Esophagus (tissue), 2 donors: ENCODE results near the gene NUP133. TPM values are rescaled to one million over a fixed set of nuclear protein-coding genes. Genes with fewer than 3 reads are reported as not detected.
A peak's percentile ranks its signal among the peaks of the same experiment; 100 is the strongest.

Experiments used
- H3K27ac ChIP-seq, 2 donors: one replicate each; pipeline ENCODE4 v1.5.1; 2013; ENCODE audit warnings: low read depth in 2 of 2, mild to moderate bottlenecking in 2 of 2, inconsistent platforms in 1 of 2, low read length in 1 of 2, moderate library complexity in 1 of 2
- H3K27me3 ChIP-seq, 2 donors: one replicate each; pipeline ENCODE4 v1.6.1; 2013; ENCODE audit warnings: low read length in 2 of 2, control low read depth in 1 of 2, mild to moderate bottlenecking in 1 of 2; ENCODE audit not compliant: insufficient read depth in 2 of 2, control insufficient read depth in 1 of 2
- H3K36me3 ChIP-seq, 2 donors: one replicate each; pipeline ENCODE4 v1.6.1; 2013; ENCODE audit warnings: low read length in 1 of 2; ENCODE audit not compliant: control insufficient read depth in 2 of 2, insufficient read depth in 2 of 2
- H3K4me1 ChIP-seq, 2 donors: one replicate each; pipeline ENCODE4 v1.6.1; 2013; ENCODE audit warnings: low read length in 1 of 2; ENCODE audit not compliant: control insufficient read depth in 2 of 2, insufficient read depth in 2 of 2
- H3K4me3 ChIP-seq, 2 donors: one replicate each; pipeline ENCODE4 v1.5.1; 2013; ENCODE audit warnings: low read length in 2 of 2, mild to moderate bottlenecking in 2 of 2, low read depth in 1 of 2, moderate library complexity in 1 of 2
- H3K9me3 ChIP-seq, 2 donors: one replicate each; pipeline ENCODE4 v1.6.1; 2013; ENCODE audit warnings: mild to moderate bottlenecking in 2 of 2, low read depth in 1 of 2, low read length in 1 of 2, moderate library complexity in 1 of 2; ENCODE audit not compliant: control insufficient read depth in 2 of 2, insufficient read depth in 1 of 2
- WGBS, 2 donors: extraction: QIAGEN DNeasy Blood & Tissue Kit; methylation state at CpG; one replicate each; pipeline ENCODE4 v1.1.7; 2013; 5-methylcytosine and 5-hydroxymethylcytosine counted together
- polyA plus RNA-seq, 2 donors: library from polyadenylated mRNA; stranded (reverse); fragments of 200-250 nt; gene quantifications; one replicate each; pipeline ENCODE4 v1.2.3, GENCODE V29; 2013
- donor health status: healthy with polysubstance abuse.
- donor health status: Bipolar disorder and iron deficiency.

NUP133 gene
- polyA plus RNA-seq: 1 to 10 TPM; 7.3 to 9.9 TPM

GRCh38 chr1:229507951-229508822, at the start of gene NUP133:
TSS of gene NUP133 (minus strand) at chr1:229508341. CDS start at chr1:229508249, 92 bp downstream.
- no peaks in the 10 kb centered on the region for H3K9me3 ChIP-seq
- peak within 1 kb of the TSS; percentile 65 to 88 for H3K4me3 ChIP-seq
- WGBS, 2 donors: 1% methylated on average over 65 of the region's 65 CpGs
- peak within 1 kb of the TSS; percentile 93 to 99 for H3K27ac ChIP-seq
- no peaks in the 10 kb centered on the region for H3K27me3 ChIP-seq
- H3K36me3 ChIP-seq: peaks cover 0 to 2% of the 10 kb centered on the region in 2 donors
- H3K4me1 ChIP-seq: peaks cover 0 to 4% of the 10 kb centered on the region in 2 donors

DNA sequence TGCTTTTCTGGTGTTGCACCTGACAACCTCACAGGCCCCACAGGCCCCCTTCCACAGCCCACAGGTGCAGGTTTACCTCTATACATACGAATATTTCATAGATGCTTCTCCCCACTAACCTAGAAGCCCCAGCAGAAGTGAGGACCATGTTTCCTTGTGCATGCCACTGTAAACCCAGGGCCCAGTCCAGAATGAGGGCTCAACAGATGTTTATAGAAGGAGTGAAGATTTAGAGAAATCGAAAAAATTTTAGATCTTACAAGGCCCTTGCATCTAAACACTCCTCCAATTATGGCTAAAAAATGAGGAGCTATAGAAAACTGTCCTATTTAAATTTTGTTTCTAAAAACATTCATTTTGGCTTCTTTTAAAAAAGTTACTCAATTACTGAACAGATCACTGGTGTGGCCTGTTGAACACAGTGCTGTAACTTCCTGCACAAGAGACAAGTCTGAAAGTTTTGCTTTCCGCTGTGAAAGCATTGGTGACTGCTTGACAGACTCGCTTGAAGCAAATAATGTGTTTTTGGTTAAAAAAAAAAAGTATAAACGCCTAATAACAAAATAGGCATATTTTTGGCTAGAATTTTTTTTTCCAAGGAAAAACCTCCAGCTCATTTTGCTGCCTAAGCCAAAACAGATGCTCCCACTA, 49.2 kb upstream of the NUP133 start:
- Histone ChIP-seq H3K4me1 (peaks cover 0 to 7% of the 10 kb centered on the region in 2 donors), H3K36me3 (no peaks in the 10 kb centered on the region), H3K27me3 (no peaks in the 10 kb centered on the region), H3K4me3 (peak overlapping the region; percentile 72 to 91), H3K9me3 (no peaks in the 10 kb centered on the region), H3K27ac (peak overlapping the region; percentile 85 to 90)
- 29 to 33% methylated on average over 5 of the region's 5 CpGs for WGBS, 2 donors

- Histone ChIP-seq H3K27me3 (no peaks in the 10 kb centered on the region), H3K27ac (no peak overlapping the region), H3K4me3 (no peak overlapping the region), H3K4me1 (peaks cover 0 to 7% of the 10 kb centered on the region in 2 donors), H3K9me3 (no peaks in the 10 kb centered on the region), H3K36me3 (no peaks in the 10 kb centered on the region)
- 80 to 84% methylated on average over 10 of the region's 10 CpGs for WGBS, 2 donors
Observed at GRCh38 chr1:229554886-229555621, 46.9 kb upstream of the NUP133 start.

DNA sequence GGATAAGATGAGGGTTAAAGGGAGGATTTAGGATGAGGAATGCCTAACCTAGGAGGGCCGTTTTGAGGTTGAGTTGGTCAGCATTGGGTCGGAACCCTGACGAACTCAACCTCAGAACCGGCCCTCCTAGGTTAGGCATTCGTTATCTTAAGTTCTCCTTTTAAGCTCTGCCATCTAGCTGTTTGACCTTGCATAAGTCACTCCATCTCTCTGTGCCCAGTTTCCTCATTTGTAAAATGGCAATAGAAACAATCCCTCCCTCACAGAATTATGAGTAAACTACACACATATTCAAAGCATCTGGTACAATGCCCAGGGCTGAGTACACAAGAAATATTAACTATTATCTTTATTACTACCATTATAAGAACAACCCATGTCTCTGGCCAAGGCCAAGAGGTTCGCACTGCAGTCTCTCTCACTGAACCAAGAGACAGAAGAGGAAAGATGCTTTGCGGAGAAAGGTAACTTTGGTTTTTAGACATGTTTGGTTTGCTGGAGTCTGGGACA, 45.5 kb upstream of the NUP133 start:
- 91 to 92% methylated on average over 7 of the region's 7 CpGs for whole genome bisulfite sequencing, 2 donors
- H3K4me1 ChIP-seq: peaks cover 0 to 7% of the 10 kb centered on the region in 2 donors
- H3K27me3 ChIP-seq: no peaks in the 10 kb centered on the region
- no peaks in the 10 kb centered on the region for H3K36me3 ChIP-seq
- no peaks in the 10 kb centered on the region for H3K9me3 ChIP-seq
- no peak overlapping the region for H3K4me3 ChIP-seq
- no peak overlapping the region for H3K27ac ChIP-seq

DNA sequence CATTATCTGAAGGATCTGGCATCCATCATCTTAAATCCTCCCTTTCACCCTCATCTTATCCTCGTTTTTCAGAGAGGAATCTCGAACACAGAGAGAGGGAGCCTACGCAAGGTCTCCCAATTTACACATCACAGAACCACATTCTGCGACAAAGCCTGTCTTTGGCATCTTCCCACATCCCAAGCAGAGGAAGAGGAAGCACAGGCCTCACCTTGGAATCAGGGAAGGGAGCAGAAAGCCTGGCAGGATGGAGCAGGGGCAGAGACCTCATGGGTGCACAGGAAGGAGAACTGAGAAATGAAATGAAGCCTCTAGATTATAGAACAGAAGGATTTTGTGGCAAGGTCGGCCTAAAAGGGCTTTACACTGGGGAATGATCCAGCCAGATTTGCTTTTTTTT, 44.6 kb upstream of the NUP133 start:
- Histone ChIP-seq H3K4me1 (peaks cover 0 to 7% of the 10 kb centered on the region in 2 donors), H3K27me3 (no peaks in the 10 kb centered on the region), H3K4me3 (no peak overlapping the region), H3K27ac (no peak overlapping the region), H3K36me3 (no peaks in the 10 kb centered on the region), H3K9me3 (no peaks in the 10 kb centered on the region)
- WGBS, 2 donors: 70 to 74% methylated on average over 5 of the region's 5 CpGs

DNA sequence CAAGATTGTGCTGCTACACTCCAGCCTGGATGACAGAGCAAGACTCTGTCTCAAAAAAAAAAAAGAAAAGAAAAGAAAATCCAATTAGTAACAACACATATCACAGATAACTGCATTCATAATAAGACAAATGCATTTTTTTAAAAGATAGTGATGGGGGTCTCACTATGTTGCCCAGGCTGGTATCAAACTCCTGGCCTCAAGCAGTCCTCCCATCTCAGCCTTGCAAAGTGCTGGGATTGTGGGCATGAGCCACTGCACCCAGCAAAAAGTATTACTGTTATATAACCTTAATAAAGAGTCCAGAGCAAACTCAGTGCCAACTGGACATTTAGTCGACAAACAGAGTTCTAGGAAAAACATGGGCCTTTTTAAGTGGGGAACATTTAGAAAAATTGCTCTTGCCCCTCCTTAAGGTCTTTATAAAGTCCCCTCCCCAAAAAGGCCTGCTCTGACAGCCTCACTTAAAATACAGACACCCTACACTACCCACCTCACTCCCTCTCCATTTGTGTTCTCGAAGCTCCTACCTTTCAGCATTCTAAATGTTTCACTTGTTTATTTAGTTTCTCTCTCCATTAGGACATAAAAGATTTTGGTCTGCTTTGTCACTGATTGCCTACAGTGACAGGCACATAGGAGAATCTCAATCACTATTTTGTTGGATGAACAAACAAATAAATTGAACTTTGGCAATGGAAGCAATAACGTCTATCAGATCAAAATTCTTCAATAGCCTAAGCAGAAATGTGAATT, 42.8 kb upstream of the NUP133 start:
- no peak overlapping the region for H3K4me3 ChIP-seq
- H3K4me1 ChIP-seq: peaks cover 0 to 5% of the 10 kb centered on the region in 2 donors
- H3K36me3 ChIP-seq: peaks cover 6 to 10% of the 10 kb centered on the region in 2 donors
- H3K27me3 ChIP-seq: no peaks in the 10 kb centered on the region
- H3K9me3 ChIP-seq: no peaks in the 10 kb centered on the region
- H3K27ac ChIP-seq: no peak overlapping the region
- WGBS, 2 donors: 65 to 72% methylated on average over 3 of the region's 3 CpGs

DNA sequence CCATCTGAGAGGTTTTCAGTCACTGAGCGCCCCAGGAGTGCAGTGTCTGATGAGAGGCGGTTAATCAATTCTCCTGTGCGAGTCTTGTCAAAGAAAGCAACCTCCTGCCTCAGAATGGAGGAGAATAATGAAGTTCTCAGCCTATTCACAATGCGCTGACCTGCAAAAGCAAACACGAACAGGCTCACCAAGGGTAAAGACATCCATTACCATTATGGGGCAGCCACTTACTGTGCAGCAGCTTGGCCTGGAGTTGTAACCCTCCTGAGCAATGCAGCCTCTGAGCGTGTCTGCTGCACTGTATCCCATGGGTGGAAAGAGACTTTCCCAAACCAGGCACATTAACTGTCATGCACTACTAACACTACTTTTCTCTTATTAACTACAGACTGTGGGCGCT, 39.4 kb upstream of the NUP133 start:
- Histone ChIP-seq H3K4me3 (no peak overlapping the region), H3K4me1 (no peaks in the 10 kb centered on the region), H3K9me3 (no peaks in the 10 kb centered on the region), H3K27me3 (no peaks in the 10 kb centered on the region), H3K27ac (no peak overlapping the region), H3K36me3 (peaks cover 10 to 17% of the 10 kb centered on the region in 2 donors)
- WGBS, 2 donors: 94 to 96% methylated on average over 7 of the region's 7 CpGs

DNA sequence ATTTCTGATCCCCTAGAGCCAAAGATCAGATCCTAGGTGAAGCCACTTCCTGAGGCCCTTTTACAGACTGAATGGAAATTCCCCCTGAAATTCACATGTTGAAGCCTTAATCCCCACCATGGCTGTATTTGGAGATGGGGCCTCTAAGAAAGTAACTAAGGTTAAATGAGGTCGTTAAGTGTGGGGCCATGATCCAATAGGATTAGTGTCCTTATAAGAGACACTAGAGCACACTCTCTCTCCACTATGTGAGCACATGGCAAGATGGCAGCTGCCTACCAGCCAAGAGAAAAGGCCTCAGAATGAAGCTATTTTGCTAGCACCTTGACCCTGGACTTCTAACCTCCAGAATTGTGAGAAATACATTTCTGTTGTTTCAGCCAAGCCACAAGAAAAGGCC, 36.4 kb upstream of the NUP133 start:
- Histone ChIP-seq H3K4me1 (no peaks in the 10 kb centered on the region), H3K27me3 (no peaks in the 10 kb centered on the region), H3K4me3 (no peak overlapping the region), H3K27ac (no peak overlapping the region), H3K9me3 (no peaks in the 10 kb centered on the region), H3K36me3 (peaks cover 15 to 22% of the 10 kb centered on the region in 2 donors)
- whole genome bisulfite sequencing, 2 donors: 92 to 97% methylated on average over 1 of the region's 1 CpG
